HepG2 (cell line): ENCODE measurements around the gene PKD2L1. TPM values are rescaled to one million over a fixed set of nuclear protein-coding genes. Genes with fewer than 3 reads are reported as not detected.

Experiments
- CBX2 ChIP-seq, 2 experiments: fragments of 200-600 bp in 1 of 2; sonication (generic); formaldehyde crosslinking in 1 of 2; IDR thresholded peaks; 2 replicates each; pipeline versions ENCODE4 v1.7.0 to v1.8.1; 2018 to 2022; ENCODE audit warnings: low read depth in 2 of 2, low read length in 1 of 2, mild to moderate bottlenecking in 1 of 2, missing genetic modification reagents in 1 of 2
- MED1 ChIP-seq: sonication (generic); formaldehyde crosslinking; IDR thresholded peaks from 2 replicates; pipeline ENCODE4 v1.4.0; 2020; ENCODE audit warnings: missing genetic modification reagents
- NAIF1 ChIP-seq: sonication (generic); formaldehyde crosslinking; IDR thresholded peaks from 2 replicates; pipeline ENCODE4 v1.5.0; 2020; ENCODE audit warnings: mild to moderate bottlenecking, missing genetic modification reagents, borderline replicate concordance
- STAG1 ChIP-seq: sonication (generic); formaldehyde crosslinking; IDR thresholded peaks from 2 replicates; pipeline ENCODE4 v1.4.0; 2020; ENCODE audit warnings: missing genetic modification reagents
- ZNF235 ChIP-seq: sonication (generic); formaldehyde crosslinking; IDR thresholded peaks from 2 replicates; pipeline ENCODE4 v1.8.1; 2023; ENCODE audit warnings: mild to moderate bottlenecking, missing genetic modification reagents, borderline replicate concordance
- ZNF496 ChIP-seq: sonication (generic); formaldehyde crosslinking; IDR thresholded peaks from 2 replicates; pipeline ENCODE4 v1.8.1; 2023; ENCODE audit warnings: mild to moderate bottlenecking, moderate library complexity, missing genetic modification reagents; ENCODE audit not compliant: insufficient replicate concordance
- ZNF501 ChIP-seq: sonication (generic); formaldehyde crosslinking; IDR thresholded peaks from 2 replicates; pipeline ENCODE4 v1.5.1; 2020; ENCODE audit warnings: mild to moderate bottlenecking, moderate library complexity, missing genetic modification reagents
- ZNF781 ChIP-seq: sonication (generic); formaldehyde crosslinking; IDR thresholded peaks from 2 replicates; pipeline ENCODE4 v1.5.1; 2020; ENCODE audit warnings: borderline replicate concordance, mild to moderate bottlenecking, missing genetic modification reagents; ENCODE audit errors: not compliant biosample characterization
- polyA plus RNA-seq, 8 experiments: library from polyadenylated mRNA; depleted of rRNA in 3 of 8; stranded (reverse) in 7 of 8; unstranded in 1 of 8; fragments of >200 nt; fragmentation: Illumina TruSeq in 4 of 8; extraction: Trizol in 4 of 8; gene quantifications; 2 replicates each; pipeline versions ENCODE4 v1.2.1 to v1.2.3, GENCODE V29; 2011 to 2016; ENCODE audit warnings: low read depth in 4 of 8, missing spikeins in 1 of 8, mixed read lengths in 1 of 8; ENCODE audit not compliant: insufficient read depth in 1 of 8
- total RNA-seq, 5 experiments: library from RNA; depleted of rRNA; stranded (reverse); fragments of >200 nt; fragmentation: Illumina TruSeq; extraction: Trizol; gene quantifications; 2 replicates each; pipeline ENCODE4 v1.2.3, GENCODE V29; 2016; ENCODE audit warnings: low read depth in 1 of 5
- TF ChIP-seq, protein P1 (sequence below), 2 experiments: fragments of 450-650 bp in 1 of 2; sonication (generic) in 1 of 2; formaldehyde crosslinking; IDR thresholded peaks; 2 replicates each; pipeline versions ENCODE4 v1.5.0 to v1.8.0; 2020 to 2022; ENCODE audit warnings: mild to moderate bottlenecking in 1 of 2, missing genetic modification reagents in 1 of 2
- TF ChIP-seq, protein P2 (sequence below): sonication (generic); formaldehyde crosslinking; IDR thresholded peaks from 2 replicates; pipeline ENCODE4 v1.5.1; 2020; ENCODE audit warnings: mild to moderate bottlenecking, missing genetic modification reagents, borderline replicate concordance
- TF ChIP-seq, protein P3 (sequence below): sonication (generic); formaldehyde crosslinking; conservative IDR thresholded peaks from 2 replicates; pipeline ENCODE4 v1.8.0; 2022; ENCODE audit warnings: low read depth, missing genetic modification reagents

PKD2L1 gene
- total and polyA plus RNA-seq, 2 of the 13 experiments (the other 11 are each of a cell fraction or from before 2014, with no cell fraction given) = 0.07 to 0.15 TPM

DNA sequence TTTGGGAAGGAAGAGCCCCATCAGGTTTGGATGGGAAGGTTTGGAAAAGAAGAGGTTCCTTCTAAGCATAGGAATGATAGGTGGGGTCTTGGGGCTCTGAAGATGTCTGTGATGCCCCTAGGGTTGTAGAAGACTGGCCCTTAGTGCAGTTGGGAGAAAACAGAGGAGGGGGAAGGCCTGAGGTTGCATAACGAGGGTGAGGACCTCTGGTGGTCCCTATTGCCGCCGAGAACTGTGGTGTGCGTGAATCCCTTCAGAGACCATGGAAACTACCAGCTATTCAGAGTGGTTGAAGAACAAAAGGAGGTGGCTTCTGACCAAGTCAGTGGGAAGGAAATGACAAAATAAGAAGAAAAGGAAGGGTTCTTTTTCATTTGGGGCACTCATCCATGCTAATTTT lies 3.1 kb upstream of the PKD2L1 start (continued):
- TF ChIP-seq, protein P1, sequence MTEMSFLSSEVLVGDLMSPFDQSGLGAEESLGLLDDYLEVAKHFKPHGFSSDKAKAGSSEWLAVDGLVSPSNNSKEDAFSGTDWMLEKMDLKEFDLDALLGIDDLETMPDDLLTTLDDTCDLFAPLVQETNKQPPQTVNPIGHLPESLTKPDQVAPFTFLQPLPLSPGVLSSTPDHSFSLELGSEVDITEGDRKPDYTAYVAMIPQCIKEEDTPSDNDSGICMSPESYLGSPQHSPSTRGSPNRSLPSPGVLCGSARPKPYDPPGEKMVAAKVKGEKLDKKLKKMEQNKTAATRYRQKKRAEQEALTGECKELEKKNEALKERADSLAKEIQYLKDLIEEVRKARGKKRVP (CRISPR knock-in tag; IDR thresholded peaks at IDR 0.05) = no peak
- TF ChIP-seq ZNF781 (CRISPR knock-in tag) = no peak
- no peak for TF ChIP-seq NAIF1 (CRISPR knock-in tag)
- no peak for TF ChIP-seq ZNF501 (CRISPR knock-in tag)
- TF ChIP-seq ZNF496 = no peak
- TF ChIP-seq CBX2 (IDR thresholded peaks at IDR 0.05; ENCODE audit: low read depth, low read length) = no peak
- no peak for TF ChIP-seq CBX2 (CRISPR knock-in tag; IDR thresholded peaks at IDR 0.05; ENCODE audit: low read depth)
- TF ChIP-seq MED1 (CRISPR knock-in tag) = no peak
- TF ChIP-seq ZNF235 (CRISPR knock-in tag) = no peak
- no peak for TF ChIP-seq STAG1 (CRISPR knock-in tag)
- TF ChIP-seq, protein P2, sequence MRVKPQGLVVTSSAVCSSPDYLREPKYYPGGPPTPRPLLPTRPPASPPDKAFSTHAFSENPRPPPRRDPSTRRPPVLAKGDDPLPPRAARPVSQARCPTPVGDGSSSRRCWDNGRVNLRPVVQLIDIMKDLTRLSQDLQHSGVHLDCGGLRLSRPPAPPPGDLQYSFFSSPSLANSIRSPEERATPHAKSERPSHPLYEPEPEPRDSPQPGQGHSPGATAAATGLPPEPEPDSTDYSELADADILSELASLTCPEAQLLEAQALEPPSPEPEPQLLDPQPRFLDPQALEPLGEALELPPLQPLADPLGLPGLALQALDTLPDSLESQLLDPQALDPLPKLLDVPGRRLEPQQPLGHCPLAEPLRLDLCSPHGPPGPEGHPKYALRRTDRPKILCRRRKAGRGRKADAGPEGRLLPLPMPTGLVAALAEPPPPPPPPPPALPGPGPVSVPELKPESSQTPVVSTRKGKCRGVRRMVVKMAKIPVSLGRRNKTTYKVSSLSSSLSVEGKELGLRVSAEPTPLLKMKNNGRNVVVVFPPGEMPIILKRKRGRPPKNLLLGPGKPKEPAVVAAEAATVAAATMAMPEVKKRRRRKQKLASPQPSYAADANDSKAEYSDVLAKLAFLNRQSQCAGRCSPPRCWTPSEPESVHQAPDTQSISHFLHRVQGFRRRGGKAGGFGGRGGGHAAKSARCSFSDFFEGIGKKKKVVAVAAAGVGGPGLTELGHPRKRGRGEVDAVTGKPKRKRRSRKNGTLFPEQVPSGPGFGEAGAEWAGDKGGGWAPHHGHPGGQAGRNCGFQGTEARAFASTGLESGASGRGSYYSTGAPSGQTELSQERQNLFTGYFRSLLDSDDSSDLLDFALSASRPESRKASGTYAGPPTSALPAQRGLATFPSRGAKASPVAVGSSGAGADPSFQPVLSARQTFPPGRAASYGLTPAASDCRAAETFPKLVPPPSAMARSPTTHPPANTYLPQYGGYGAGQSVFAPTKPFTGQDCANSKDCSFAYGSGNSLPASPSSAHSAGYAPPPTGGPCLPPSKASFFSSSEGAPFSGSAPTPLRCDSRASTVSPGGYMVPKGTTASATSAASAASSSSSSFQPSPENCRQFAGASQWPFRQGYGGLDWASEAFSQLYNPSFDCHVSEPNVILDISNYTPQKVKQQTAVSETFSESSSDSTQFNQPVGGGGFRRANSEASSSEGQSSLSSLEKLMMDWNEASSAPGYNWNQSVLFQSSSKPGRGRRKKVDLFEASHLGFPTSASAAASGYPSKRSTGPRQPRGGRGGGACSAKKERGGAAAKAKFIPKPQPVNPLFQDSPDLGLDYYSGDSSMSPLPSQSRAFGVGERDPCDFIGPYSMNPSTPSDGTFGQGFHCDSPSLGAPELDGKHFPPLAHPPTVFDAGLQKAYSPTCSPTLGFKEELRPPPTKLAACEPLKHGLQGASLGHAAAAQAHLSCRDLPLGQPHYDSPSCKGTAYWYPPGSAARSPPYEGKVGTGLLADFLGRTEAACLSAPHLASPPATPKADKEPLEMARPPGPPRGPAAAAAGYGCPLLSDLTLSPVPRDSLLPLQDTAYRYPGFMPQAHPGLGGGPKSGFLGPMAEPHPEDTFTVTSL (CRISPR knock-in tag) = no peak
- TF ChIP-seq, protein P3, sequence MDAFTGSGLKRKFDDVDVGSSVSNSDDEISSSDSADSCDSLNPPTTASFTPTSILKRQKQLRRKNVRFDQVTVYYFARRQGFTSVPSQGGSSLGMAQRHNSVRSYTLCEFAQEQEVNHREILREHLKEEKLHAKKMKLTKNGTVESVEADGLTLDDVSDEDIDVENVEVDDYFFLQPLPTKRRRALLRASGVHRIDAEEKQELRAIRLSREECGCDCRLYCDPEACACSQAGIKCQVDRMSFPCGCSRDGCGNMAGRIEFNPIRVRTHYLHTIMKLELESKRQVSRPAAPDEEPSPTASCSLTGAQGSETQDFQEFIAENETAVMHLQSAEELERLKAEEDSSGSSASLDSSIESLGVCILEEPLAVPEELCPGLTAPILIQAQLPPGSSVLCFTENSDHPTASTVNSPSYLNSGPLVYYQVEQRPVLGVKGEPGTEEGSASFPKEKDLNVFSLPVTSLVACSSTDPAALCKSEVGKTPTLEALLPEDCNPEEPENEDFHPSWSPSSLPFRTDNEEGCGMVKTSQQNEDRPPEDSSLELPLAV (CRISPR knock-in tag) = no peak
